HT1080 (cell line): ENCODE data around the gene C16orf96. TPM values are rescaled to one million over a fixed set of nuclear protein-coding genes. Genes with fewer than 3 reads are reported as not detected.

Experiments
- DNase-seq: peaks from one replicate; pipeline ENCODE4 v3.0.0-alpha.2; 2015; ENCODE audit warnings: low read depth
- total RNA-seq: library from RNA; depleted of rRNA; stranded (reverse); fragments of >200 nt; shearing (Covaris generic); gene quantifications from 2 replicates; pipeline ENCODE4 v1.2.3, GENCODE V29; 2014

C16orf96 gene
- total RNA-seq, 1 experiment from 2014 or later, result not detected

DNA sequence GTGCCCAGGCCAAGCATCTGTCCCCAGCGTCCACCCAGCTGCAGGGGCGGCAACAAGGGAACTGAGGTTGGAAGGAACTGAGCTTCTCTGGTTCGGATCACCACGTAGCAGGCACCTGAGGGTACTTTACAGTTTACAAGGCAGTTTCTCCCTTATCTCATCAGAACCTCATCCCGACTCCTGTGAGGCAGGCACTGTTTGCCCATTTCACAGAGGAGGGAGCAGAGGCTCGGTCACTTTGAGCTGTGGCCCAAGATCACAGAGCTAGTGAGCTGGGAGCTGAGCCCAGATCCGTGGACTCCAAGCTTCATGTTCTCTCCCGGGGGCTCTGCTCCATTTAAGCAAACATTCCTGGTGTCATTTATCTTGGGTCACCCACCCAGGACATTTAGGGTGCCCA lies 43.4 kb downstream of the C16orf96 start:
- no peak for DNase-seq

GRCh38 chr16:4601036-4601863 lies 45.1 kb downstream of the C16orf96 start:
- DNase-seq, result no peak

DNA sequence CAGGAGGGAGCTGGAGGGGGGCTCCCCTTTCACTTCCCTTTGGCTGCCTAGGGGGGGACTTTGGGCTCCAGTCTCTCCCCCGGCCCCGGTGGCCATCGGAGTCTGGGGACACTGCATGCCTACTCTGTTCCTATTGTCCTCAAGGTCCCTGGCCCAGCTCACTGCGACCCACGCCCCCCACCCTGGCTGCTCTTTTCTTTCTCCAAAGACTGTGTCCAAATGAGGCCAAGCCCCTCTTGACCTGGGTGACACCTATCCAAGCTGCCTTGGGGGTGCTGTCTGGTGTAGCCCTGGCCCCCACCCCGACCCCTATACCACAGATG lies 45.7 kb downstream of the C16orf96 start:
- DNase-seq, result no peak

GRCh38 chr16:4602331-4602730 lies 46.2 kb downstream of the C16orf96 start:
- no peak for DNase-seq

- DNase-seq, result no peak
Measured at GRCh38 chr16:4603624-4604170, 47.6 kb downstream of the C16orf96 start.

DNA sequence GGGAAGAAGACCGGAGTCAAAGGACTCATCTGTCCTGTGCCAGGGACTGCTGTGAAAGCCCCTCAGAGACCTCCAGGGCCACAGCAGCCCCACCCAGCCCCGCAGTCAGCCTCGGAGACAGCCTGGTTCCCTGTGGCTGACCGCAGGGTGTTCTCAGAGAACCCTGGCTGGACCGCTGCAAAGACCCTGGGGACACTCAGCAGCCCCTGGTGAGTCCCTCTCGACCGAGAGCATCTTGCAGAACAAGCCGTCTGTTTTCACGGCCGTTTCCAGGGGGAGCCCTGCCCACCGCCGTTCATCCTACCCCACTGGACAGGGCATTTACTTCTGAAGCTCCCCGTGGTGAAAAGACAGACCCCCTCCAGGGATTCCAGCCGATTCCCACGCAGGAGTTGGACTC lies 48.3 kb downstream of the C16orf96 start:
- DNase-seq, result no peak

- no peak for DNase-seq
Measured at GRCh38 chr16:4606354-4606753, 50.2 kb downstream of the C16orf96 start.

DNA sequence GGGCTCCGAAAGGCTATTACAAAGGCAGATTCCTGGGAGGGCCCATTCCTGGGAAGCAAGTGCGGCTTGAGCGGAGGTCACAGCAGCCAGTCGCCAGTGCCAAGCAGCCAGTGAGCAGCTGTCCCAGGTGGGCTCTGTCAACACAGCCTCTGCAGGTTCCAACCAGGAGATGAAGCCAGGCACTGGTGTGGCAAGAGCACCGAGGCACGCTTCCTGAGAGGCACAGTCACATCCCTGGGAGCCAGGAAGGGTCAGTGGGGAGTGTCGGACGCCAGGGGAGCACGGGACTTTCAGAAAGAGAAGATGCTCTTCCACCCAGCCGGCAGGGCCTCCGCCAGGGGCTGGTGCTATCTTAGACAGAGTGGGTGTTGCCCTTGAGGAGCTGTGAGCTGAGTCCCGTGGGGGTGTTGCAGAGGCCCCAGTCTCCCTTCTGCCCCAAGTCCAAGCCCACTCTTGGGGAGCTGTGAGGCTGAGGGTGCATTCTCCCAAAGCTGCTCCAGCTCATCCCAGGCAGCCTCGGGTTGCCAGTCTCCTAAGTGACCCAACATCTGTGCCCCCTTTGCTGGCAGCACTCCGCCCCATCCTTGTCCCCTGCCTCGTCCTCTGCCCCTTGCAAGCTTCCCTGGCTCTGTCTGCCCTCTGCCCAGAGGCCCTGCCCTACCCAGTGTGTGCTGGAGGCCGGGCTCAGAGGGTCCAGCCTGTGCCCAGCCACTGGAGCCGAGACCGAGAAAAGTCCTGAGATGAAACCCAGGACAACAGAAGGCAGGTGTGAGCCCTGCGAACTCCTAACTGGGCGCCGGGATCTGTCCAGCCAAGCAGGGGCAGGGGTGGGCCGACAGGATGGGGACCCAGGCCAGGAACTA lies 51.9 kb downstream of the C16orf96 start:
- DNase-seq, result no peak

- DNase-seq, result no peak
Measured at GRCh38 chr16:4608704-4608980, 52.5 kb downstream of the C16orf96 start.

DNA sequence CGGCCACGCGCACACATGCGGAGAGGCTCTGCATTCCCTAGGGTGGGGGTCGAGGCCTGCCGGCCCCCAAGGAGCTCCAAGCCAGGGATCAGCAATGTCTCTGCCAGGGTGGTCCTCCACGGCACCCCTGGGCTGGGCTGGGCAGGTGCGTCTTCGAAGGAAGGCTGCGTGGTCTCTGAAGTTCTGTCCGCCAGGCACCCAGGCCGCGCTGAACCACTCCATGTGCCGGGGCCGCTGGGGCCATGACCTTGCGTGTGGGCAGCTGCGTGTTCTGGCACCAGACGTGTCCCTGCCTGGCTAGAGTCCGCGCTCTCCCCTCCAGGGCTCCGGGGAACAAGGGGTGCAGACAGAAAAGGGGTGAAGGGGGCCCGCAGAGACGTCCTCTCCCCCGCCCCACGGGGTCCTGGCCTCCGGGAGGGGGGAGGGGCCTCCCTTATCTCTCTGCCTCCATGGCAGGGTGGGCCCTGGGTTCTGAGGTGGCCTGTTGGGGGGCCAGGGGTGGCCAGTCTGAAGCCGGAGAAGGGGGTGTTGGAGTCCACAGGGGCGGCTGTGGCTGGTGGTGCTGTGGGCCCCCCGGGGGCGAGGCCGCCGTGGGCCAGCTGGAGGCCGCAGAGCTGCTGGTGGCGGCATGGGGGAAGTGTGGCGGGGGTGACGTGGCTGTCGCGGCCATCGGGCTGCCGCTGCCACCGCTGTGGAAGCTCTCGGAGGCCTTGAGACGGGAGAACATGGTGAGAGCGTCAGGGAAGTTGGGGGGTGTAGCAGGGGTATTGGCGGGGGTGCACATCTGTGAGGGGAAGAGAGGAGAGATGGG lies 53.3 kb downstream of the C16orf96 start:
- DNase-seq, result no peak

GRCh38 chr16:4610011-4611005 lies 54.2 kb downstream of the C16orf96 start:
- DNase-seq, result no peak

DNA sequence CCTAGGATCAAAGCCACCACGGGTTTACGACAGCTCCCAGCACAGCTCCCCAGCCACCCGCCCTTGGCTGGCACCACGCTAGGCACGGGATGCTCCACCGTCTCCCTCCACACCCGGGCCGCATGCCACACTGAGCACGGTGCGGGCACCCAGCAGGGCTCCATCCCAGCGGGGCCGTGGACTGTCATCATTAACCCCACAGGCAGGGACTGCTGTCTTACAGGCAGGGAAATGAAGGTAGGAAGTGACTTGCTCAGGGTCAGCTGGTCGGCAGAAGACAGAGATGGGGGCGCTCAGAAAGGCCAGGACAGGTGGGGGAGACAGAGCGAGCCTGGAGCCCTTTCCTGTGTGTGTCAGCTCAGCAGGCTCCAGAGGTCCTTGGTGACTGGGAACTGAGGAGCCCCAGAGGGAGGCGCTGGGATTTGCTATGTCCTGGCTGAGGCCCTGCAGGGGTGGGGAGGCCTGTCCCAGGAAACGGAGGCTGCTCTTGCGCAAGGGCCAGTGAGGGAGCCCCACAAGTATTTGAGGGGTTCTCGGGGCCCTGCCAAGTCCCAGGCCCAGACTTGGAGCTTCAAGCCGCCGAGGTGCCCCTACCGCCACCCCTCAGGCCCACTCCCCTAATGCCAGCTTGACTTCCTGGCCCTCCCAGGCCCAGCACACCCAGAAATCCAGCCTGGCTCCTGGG lies 55.3 kb downstream of the C16orf96 start:
- no peak for DNase-seq

GRCh38 chr16:4612474-4612931 lies 56.4 kb downstream of the C16orf96 start:
- DNase-seq, result no peak

DNA sequence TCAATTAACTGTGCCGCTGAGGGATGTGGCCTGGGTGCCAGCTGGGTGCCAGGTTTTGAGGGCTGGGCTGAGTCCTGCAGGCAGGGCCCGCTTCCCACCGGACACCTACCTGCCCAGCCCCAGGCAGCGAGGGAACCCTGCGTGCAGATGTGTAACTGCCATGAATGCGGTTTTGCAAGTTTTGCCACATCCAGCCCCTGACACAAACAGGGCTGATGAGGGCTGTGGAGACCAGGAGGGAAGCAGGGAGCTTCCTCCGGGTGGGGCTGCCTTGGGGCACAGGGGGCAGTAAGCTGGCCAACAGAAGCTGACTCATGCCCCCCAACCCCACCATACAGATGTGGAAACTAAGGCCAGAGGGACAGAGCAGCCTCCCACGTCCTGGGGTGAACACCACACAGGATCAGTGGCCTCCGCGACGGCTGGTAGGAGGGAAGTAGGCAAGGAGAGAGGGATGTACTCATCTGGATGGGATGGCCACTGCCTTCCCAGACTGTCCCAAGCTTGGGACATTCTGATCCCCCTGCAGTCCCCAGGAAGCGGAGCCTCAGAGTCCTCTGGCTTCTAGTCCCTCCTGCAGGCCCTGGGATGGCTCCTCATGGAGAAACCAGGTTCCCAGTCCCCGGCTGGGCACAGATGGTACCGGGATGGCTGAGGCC lies 57.0 kb downstream of the C16orf96 start:
- no peak for DNase-seq

DNA sequence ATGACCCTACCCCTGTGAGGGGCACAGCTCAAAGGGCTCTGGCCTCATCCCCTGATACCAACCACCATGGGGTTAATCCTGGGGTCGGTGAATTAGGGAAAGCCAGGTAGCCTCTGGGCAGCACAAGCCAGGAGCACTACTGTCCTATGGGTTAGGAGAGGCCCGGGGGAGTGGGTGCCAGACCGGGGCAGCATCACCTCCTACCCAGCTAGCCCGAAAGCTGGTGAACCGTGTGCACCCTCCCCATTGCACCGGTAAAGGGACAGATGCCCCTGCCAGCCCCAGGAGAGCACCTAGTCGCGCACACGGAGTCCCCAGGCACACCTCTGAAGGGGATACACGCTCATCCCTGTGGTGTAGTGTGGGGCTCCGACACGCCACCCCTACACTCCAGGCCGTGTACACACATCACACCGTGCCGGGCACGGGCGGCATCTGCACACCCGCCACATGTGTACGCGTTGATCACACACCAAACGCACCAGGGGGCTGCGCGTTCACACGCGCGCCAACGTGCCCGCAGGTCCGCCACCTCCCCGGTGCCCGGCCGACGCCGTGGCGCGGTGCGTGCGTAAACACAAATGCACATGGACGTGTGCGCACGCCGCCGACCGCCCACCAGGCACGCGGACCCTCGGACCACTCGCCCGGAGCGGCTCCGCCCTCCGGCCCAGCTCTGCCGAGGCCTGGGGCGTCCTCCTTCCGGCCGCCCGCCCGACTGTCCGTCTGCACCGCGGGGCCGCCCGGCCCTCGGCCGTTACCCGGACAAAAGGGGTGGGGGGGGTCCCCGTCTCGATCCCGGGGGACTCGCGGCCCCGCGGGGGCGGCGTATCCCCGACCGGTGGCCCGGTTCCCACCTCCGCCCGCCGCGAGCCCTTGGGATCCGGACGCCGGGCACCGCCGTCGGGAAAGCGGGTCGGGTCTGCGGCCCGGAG lies 57.8 kb downstream of the C16orf96 start:
- DNase-seq, result peak; percentile 26

DNA sequence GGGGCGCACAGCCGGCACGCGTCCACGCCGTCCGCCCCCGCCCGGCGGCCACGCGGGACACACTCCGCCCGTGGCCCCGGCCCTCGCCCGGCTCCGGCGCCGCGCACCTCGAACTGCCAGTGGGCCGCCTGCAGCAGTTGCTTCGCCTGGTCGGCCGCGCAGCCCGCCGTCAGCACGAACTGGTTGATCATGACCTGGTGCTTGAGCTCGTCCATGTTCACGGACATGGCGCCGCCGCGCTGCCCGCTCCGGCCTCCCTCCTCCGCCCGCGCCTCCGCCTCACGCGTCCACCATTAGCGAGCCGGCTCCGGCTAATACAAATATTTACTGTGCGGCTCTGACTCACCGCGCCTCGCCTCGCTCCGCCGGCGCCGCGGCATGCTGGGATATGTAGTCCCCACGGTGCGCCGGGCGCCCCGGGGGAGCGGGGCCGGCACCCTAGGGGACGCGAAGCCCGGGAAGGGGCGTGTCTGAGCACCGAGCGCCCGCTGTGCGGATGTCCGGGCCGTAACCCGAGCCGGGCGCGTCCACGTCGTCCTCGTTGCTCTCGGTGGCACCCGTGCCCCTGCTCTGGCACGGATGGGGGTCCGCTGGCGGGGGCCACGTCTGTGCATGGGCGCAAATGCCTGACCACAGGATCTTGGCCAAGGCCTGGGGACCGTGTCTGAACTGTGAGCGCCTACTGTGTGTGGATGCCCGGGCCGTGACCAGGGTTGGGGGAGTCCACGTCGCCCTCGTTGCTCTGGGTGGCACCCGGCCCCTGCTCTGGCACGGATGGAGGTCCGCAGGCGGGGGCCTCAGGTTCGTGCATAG lies 58.6 kb downstream of the C16orf96 start, which contains the start of gene UBALD1:
Gene UBALD1, minus strand, starts transcription at position 318 of the 813 bp plus-strand sequence. Its CDS starts 91 bp downstream, at position 227.
- DNase-seq, result peak; percentile 89
